Testis (tissue), 2 donors: ENCODE results near the gene TSGA10IP.

Experiments
- POLR2A ChIP-seq: fragments of 450-650 bp; IDR thresholded peaks from one replicate; pipeline ENCODE4 v1.6.1; 2017; ENCODE audit warnings: antibody characterized with exemption, mild to moderate bottlenecking, moderate library complexity
- TF ChIP-seq, protein P1 (sequence below), 3 experiments: fragments of 450-650 bp in 2 of 3; fragments of 200-600 bp in 1 of 3; sonication (generic) in 1 of 3; IDR thresholded peaks; one replicate each; pipeline ENCODE4 v1.5.1; 2016 to 2019; ENCODE audit warnings: antibody characterized with exemption in 3 of 3, mild to moderate bottlenecking in 2 of 3, moderate library complexity in 1 of 3

GRCh38 chr11:65916391-65916790 is 28.9 kb upstream of the TSGA10IP start:
- TF ChIP-seq, protein P1, sequence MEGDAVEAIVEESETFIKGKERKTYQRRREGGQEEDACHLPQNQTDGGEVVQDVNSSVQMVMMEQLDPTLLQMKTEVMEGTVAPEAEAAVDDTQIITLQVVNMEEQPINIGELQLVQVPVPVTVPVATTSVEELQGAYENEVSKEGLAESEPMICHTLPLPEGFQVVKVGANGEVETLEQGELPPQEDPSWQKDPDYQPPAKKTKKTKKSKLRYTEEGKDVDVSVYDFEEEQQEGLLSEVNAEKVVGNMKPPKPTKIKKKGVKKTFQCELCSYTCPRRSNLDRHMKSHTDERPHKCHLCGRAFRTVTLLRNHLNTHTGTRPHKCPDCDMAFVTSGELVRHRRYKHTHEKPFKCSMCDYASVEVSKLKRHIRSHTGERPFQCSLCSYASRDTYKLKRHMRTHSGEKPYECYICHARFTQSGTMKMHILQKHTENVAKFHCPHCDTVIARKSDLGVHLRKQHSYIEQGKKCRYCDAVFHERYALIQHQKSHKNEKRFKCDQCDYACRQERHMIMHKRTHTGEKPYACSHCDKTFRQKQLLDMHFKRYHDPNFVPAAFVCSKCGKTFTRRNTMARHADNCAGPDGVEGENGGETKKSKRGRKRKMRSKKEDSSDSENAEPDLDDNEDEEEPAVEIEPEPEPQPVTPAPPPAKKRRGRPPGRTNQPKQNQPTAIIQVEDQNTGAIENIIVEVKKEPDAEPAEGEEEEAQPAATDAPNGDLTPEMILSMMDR (IDR thresholded peaks at IDR 0.05): no peak
- no peak for TF ChIP-seq POLR2A
